ENCODE measurements around the gene HRG.
"Not testable (repeated sequence)": the region's sequence is repeated elsewhere in the genome, so short reads cannot be mapped to it uniquely, and the experiment has no call there.

The HRG gene, protein sequence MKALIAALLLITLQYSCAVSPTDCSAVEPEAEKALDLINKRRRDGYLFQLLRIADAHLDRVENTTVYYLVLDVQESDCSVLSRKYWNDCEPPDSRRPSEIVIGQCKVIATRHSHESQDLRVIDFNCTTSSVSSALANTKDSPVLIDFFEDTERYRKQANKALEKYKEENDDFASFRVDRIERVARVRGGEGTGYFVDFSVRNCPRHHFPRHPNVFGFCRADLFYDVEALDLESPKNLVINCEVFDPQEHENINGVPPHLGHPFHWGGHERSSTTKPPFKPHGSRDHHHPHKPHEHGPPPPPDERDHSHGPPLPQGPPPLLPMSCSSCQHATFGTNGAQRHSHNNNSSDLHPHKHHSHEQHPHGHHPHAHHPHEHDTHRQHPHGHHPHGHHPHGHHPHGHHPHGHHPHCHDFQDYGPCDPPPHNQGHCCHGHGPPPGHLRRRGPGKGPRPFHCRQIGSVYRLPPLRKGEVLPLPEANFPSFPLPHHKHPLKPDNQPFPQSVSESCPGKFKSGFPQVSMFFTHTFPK

DNA sequence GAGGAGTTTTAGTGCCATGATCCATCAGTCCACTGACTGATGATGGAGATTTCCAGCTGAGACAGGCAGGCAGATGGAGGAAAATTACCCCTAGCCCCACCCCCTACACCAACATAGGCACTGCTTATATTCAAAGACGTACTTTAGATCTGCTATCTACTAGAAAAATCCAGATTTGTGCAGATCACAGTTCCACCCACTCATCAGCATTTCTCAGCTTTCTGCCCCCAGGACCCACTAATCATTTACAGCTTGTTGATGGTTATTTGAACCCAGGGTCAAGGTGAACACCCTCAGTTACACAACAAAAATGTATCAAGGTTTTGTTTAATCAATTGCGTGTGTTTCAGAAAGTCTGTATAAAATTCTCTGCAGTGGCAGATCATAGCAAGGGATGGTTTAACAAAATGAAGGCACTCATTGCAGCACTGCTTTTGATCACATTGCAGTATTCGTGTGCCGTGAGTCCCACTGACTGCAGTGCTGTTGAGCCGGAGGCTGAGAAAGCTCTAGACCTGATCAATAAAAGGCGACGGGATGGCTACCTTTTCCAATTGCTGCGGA lies at the start of gene HRG:
HRG (plus strand) TSS at position 390 of the 564 bp plus-strand sequence; CDS start at position 408, 18 bp downstream.
- in situ Hi-C loops (cut with MboI; ENCODE audit: low sequenced_read_pairs) = no loop called here

DNA sequence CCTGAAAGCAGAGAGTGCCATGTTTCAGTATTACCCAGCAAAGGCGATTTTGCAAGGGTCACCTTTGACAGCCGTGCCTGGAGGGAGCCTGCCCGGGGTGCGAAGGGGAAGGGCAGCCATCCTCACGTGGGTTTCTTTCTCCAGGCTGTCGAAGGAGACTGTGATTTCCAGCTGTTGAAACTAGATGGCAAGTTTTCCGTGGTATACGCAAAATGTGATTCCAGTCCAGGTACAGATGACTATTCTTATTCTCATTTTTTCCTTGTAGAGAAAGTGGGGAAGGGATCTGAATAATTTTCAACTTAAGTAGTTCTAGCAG lies 49.6 kb upstream of the HRG start:
- in situ Hi-C loops (cut with MboI; ENCODE audit: low sequenced_read_pairs) = loop anchor here (25.0 kb wide), 2 partner anchors 196 to 546 kb away; partner anchors contain the start of gene RFC4

DNA sequence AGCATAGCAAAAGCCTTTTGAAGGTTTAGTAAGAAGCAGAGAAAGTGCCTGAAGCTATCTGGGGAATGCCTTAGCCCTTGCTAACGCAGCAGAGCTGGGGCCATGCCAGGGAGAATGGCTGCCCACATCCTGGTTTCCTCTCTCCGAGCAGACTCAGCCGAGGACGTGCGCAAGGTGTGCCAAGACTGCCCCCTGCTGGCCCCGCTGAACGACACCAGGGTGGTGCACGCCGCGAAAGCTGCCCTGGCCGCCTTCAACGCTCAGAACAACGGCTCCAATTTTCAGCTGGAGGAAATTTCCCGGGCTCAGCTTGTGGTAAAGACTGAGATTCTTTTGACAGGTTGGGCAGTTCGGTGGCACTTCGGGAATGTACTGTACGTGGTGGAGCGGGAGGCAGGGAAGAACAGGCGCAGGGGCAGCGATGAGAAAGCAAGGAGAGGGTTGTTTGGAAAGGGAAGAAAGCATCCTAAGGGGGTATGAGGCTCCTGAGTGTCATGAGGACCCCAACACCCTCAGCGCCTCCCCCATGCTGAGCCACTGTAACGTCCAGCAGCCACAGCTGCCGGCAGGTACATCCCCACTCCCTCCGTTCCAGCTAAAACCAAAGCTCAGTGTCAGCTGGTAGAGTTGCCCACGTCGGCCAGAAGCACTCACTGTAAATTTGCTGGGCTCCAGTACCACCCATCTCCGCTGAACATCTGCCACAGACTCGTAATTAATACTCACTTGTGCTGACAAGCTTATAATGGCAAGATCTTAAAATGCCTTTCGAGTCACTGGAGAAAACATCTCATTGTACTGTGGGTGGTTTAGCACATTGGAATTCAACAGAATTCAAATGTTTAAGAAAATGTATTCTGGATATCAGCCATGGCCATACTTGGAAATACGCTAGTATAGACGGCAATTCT lies 48.5 kb upstream of the HRG start:
- in situ Hi-C loops (cut with MboI; ENCODE audit: low sequenced_read_pairs) = loop anchor here (25.0 kb wide), 2 partner anchors 195 to 545 kb away; partner anchors contain the start of gene RFC4

DNA sequence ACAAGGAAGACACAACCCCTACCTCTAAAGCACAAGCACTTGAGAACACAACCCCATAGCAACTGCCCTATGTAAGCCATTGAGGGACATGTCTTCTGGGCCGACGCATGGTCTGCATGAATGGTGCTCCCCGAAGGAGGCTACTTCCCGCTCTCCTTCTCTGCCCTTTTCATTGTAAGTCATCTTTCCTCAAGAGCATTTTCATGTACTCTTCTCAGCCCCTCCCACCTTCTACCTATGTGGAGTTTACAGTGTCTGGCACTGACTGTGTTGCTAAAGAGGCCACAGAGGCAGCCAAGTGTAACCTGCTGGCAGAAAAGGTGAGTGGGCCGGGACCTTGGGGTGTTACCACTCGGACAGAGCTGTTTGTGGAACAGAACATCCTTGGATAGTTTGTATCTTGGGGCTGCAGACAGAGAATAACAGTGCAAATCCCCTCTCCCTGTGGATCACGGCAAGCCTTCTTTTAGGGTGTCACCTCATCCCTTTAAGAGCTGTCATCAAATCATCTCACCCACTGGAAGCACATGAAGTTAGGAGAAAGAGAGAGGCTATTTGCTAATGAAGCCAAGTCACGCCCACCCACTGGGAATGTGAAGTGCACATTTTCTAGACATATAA lies 47.4 kb upstream of the HRG start:
- in situ Hi-C loops (cut with MboI; ENCODE audit: low sequenced_read_pairs) = loop anchor here (25.0 kb wide), 2 partner anchors 194 to 544 kb away; partner anchors contain the start of gene RFC4

DNA sequence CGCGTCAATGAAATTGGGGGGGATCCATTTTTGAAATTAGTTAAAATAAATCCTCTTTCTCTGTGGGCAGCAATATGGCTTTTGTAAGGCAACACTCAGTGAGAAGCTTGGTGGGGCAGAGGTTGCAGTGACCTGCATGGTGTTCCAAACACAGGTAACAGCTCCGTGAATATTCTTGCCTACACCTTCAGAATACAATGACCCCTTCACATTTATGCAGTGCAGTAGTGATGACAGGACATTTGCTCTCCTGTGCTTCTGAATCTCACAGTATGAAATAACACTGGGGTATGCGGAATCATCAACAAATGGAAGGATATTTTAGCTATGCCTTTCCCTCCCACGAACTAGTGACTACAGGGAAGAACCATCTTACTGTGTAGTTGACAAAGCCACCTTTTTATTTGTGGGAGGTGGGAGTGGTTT lies 46.0 kb upstream of the HRG start:
- in situ Hi-C loops (cut with MboI; ENCODE audit: low sequenced_read_pairs) = loop anchor here (25.0 kb wide), 2 partner anchors 193 to 543 kb away; partner anchors contain the start of gene RFC4

DNA sequence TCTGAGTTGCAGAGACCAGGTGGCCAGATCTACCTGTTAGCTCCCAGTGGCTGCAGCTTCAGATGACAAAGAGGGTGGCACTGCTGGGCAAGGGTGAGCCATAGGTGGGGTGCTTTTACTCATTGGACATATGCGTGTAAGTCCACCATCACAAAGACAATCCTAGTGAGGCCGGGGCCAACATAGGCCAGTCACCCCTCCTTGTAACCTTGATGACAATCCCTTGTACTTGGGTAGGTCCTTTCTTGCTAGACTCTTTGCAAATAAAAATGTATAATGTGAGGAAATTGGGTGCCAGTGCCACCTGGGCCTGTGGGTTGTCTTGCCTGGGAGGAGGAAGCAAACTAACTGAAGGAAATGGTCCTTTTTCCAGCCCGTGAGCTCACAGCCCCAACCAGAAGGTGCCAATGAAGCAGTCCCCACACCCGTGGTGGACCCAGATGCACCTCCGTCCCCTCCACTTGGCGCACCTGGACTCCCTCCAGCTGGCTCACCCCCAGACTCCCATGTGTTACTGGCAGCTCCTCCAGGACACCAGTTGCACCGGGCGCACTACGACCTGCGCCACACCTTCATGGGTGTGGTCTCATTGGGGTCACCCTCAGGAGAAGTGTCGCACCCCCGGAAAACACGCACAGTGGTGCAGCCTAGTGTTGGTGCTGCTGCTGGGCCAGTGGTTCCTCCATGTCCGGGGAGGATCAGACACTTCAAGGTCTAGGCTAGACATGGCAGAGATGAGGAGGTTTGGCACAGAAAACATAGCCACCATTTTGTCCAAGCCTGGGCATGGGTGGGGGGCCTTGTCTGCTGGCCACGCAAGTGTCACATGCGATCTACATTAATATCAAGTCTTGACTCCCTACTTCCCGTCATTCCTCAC lies 45.4 kb upstream of the HRG start:
- in situ Hi-C loops (cut with MboI; ENCODE audit: low sequenced_read_pairs) = loop anchor here (25.0 kb wide), 2 partner anchors 192 to 542 kb away; partner anchors contain the start of gene RFC4

DNA sequence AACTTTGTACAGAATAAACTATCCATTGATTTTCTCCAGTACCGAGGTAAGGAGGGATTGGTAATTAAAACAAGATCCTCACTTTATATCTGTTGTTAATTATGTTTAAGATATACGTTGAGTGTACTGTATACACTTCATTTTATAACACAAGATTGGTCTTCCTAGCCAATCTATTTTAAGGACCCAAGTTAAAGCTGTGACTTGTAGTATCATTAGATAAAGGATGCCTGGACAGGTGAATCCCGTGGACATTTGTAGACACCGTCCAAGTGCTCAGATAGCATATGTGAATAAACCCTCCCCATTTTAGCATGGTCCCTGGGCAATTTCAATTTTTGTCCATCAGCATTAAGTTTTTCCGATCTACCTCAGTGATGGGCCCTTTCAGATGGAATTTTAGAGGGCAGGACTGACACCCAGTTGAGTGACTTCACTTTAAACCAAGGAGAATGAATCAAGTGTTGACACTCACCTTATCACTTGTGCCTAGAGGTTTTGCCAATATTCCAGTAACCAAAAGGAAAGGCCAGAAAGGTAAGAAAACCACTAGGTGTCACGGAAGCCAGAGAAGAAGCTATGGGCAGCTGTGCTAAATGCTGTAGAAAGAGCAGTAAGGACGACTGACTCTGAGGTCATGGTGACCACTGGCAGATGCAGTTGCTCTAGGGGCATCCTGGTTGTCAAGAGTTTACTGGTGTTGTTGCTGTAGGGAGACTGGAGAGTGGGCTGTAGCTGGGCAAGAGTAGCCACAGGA lies 43.7 kb upstream of the HRG start:
- in situ Hi-C loops (cut with MboI; ENCODE audit: low sequenced_read_pairs) = loop anchor here (25.0 kb wide), 2 partner anchors 190 to 540 kb away; partner anchors contain the start of gene RFC4

DNA sequence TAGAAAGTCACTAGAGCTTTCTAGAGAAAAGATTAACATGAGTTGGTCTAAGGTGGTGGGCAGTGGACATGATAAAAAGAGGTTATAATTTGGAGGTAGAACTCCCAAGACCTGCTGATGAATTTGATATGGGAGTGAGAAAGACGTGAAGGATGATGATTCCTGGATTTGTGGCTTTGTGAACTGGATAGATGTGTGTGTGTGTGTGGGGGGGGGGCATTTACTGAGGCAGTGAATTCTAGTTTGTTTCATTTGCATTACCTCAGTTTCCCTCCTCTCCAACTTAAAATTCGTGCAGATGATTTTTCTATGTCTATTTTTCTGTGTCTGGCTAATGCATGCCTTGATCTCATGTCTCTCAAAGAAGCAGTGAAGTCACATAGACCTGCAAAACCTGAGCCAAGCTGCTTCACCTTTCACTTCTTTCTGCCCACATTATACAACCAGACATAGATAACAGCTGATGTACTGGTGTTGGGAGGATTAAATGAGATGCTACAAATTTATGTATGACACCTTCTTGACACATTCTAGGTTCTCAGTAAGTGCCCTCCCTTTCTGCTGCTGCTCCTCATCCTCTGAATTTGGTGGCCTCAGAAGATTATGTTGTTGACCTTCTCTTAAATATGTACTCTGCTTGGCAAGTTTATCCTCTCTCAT lies 43.0 kb upstream of the HRG start:
- in situ Hi-C loops (cut with MboI; ENCODE audit: low sequenced_read_pairs) = loop anchor here (25.0 kb wide), 2 partner anchors 190 to 540 kb away; partner anchors contain the start of gene RFC4

DNA sequence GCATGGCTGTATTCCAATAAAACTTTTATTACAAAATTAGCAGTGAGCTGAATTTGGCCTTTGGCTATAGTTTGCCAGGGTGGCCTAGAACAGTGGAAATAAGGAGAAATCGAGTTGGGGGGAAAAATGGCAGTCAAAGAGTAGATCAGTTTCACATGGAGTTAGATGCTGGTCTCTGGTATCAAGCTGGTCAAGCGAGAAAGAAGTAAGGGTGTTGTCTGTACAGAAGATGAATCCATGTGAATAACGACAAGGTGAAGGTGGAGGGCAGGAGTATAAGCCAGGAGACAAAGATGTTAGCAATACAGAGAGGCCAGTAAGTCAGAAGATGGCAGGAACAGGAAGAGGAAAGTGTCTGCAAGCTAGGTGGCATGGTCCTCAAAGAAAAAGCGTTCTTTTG lies 41.2 kb upstream of the HRG start:
- in situ Hi-C loops (cut with MboI; ENCODE audit: low sequenced_read_pairs) = loop anchor here (25.0 kb wide), 2 partner anchors 188 to 538 kb away; partner anchors contain the start of gene RFC4

DNA sequence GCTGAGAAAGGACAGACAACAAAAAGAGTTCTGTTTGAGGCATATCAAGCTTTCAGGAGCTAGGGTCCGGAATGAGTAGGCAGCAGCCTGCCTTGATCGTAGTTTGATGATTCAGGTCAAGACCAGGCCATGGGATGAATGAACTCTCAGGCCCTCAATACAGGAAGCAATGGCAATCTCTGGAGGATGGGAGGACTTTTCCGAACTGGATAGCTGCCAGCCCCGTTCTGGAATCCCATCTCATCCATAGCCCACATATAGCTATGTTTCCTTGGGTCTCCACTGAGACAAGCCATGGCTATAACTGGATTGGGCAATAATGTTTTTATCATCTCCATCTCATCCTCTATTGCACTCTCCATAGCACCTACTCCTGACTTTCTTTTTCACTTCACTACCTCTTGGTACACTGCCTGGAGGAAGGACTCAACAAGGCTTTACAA lies 40.2 kb upstream of the HRG start:
- in situ Hi-C loops (cut with MboI; ENCODE audit: low sequenced_read_pairs) = no loop called here

DNA sequence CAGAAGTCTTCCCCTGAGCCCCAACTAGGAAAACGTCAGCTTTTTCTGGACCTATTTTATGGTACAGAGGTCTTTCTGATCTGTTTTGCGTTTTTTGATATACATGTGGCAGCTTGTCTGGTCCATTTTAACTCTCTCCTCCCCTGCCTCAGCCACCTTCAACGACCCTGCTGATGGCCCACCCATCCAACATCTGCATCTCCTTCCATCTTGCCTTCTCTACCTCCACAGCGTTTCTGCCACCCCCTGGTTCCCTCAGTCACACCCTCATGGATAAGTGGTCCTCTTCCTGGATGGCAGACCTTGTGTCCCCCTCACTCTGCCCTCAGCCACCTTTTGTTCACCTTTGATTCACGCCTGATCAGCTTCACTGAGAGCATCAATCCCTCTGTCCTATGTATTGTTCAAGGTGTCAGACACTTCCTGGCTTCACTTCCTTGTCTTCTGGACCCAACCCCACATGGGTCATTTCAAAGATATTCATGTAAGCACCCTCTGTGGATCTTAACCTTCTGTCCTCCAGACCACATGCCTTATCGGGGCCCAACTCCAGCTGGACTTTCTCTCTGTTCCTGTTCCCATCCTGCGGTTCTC lies 39.5 kb upstream of the HRG start:
- in situ Hi-C loops (cut with MboI; ENCODE audit: low sequenced_read_pairs) = no loop called here

DNA sequence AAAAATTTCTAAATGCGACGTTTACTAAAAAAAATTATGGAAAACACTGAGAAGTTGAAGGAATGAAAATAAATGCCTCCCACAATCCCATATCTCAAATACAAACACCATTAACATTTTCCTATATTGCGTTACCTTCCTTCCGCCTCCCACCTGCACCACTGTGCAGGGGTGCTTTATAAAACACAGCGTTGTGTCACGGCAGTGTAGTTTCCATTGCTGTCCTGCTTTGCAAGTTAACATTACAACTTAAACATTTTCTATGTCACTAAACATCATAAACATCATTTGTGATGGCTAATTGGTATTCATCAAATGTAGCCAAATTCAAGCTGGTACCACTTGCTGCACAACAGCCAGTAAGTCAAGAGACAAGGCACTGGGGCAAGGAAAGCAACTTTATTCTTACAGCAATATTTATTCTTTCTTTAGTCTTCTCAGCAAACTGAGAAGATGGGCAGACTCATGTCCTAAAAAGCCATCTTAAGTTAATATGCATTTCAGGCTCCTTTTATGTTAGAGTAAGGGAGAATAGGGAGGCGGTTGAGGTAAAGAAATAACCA lies 37.9 kb upstream of the HRG start:
- in situ Hi-C loops (cut with MboI; ENCODE audit: low sequenced_read_pairs) = no loop called here

DNA sequence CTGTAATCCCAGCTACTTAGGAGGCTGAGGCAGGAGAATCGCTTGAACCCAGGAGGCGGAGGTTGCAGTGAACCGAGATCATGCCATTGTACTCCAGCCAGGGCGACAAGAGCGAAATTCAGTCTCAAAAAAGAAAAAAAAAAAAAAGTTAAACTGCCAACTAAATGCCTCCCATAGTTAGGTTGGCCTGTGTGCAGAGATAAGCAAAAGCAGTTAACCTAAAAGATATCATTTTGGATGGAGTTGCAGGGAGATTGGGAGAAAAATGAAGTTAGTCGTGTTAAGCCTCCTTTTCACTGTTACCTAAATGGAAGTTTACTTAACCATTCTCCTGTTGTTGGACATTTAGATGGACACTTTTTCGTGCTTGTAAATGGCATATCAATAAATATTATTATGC lies 37.1 kb upstream of the HRG start:
- in situ Hi-C loops (cut with MboI; ENCODE audit: low sequenced_read_pairs) = no loop called here

DNA sequence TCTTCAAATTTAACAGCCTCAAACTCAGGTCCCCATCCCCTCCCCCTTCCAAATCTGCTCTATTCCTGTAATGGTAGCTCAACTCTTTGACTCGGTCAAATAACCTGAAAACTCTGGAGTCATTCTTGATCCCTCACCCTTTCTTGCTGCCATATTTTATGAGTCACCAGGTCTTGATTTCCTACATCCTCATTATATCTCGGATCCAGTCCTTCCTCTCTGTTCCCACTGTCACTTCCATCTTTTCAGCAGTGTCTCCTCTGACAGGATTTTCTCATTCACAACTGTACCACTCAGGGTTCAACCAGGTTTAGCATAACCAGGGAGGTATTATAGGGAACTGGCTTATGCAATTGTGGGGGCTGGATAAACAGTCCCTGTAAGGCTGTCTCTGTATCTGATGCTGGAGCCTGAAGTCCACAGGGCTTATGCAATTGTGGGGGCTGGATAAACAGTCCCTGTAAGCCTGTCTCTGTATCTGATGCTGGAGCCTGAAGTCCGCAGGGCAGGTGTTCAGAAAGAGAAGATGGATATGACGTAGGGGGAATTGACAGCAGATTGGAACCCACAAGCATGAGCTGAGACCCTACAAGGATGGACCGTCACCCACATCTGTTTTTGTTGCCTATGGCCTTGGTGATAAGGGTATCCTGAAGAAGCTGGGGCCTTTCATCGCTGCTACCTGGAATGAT lies 34.7 kb upstream of the HRG start:
- in situ Hi-C loops (cut with MboI; ENCODE audit: low sequenced_read_pairs) = no loop called here

DNA sequence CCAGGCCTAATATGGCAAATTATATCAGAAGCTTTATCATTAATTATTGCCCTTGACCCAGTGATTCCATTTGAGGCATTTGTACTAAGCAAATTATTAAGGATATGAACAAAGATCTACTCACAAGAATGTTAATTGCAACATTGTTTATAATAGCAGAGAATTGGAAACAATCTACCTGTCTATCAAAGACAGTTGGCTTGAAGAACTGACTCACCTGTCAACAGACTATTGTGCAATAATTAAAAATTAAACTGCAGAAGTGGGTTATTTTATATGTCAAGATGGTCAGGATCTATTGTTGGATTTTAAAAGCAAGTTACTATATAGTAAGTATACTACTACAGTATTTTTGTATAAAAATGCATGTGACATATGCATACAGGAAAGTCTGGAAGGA lies 32.3 kb upstream of the HRG start:
- in situ Hi-C loops (cut with MboI; ENCODE audit: low sequenced_read_pairs) = no loop called here

DNA sequence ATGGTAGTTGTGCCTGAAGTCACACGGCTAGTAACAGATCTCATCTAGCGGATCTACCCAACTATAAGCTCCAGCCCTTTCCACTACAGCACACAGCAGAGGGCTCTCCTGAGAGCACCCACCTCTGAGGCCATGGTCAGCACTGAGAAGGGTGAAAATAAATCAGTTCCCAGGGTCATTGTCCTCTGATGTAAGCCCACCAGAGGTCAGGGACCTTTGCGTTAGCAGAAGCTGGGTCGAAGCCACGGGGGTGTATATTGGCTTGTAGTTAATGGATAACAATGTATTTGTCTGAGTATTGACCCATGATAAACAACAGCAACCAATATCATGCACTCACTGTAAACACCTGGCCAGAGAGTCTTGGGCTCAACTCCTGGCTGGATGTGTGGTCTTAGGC lies 31.6 kb upstream of the HRG start:
- in situ Hi-C loops (cut with MboI; ENCODE audit: low sequenced_read_pairs) = not testable (repeated sequence)

DNA sequence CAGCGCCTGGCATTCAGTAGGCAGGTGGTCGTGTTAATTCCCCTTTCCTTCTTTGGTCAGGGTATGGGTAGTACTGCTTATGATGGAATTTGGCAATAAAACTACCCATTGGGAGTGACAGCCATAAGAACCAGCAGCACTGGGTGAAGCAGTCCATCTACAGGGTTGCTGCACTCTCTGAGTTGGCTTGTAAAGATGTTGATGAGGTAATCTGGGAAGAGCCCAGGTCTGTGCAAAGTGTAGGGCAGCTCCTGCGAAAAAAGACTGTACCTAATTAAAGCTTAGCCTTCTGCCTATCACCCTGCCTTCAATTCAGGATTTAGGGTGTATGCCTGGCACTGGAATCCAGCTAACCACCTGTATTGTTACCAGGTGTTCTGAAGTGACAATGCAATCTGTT lies 30.3 kb upstream of the HRG start:
- in situ Hi-C loops (cut with MboI; ENCODE audit: low sequenced_read_pairs) = no loop called here
